Motor neuron (in vitro differentiated cells): ENCODE measurements around the gene SNX10. TPM values are rescaled to one million over a fixed set of nuclear protein-coding genes. Genes with fewer than 3 reads are reported as not detected.

Experiments
- ATAC-seq, 8 experiments: fragments of 200-7000 bp; cut with Tn5 transposase; replicated peaks in 6 of 8; 2 replicates each; pipeline ENCODE4 v1.8.0; 2021; ENCODE audit warnings: mild to moderate bottlenecking in 8 of 8, moderate library complexity in 8 of 8
- H3K27ac ChIP-seq, 2 donors: fragments of 250-450 bp; sonication (Bioruptor Pico); 2 replicates each; pipeline ENCODE4 v1.9.0; 2021; ENCODE audit warnings: antibody characterized with exemption in 2 of 2, mild to moderate bottlenecking in 2 of 2, moderate library complexity in 1 of 2
- H3K4me1 ChIP-seq, 2 donors: fragments of 250-450 bp; sonication (Bioruptor Pico); replicated peaks in 1 of 2; 2 replicates each; pipeline ENCODE4 v1.6.1; 2021; ENCODE audit warnings: antibody characterized with exemption in 2 of 2, mild to moderate bottlenecking in 2 of 2, moderate library complexity in 1 of 2
- H3K4me3 ChIP-seq, 5 donors: fragments of 250-450 bp; sonication (Bioruptor Pico); 2 replicates each; pipeline ENCODE4 v1.9.0; 2021; ENCODE audit warnings: antibody characterized with exemption in 5 of 5, mild to moderate bottlenecking in 5 of 5, moderate library complexity in 4 of 5
- WGBS, 10 experiments: fragments of 450-650 bp; shearing (Covaris generic); methylation state at CpG; one replicate each; pipeline ENCODE4 v1.0.0; 2022; 5-methylcytosine and 5-hydroxymethylcytosine counted together
- in situ Hi-C, 9 experiments: fragments of 400-800 bp; cut with MboI; loops; one replicate each; pipeline ENCODE4 v1.15.0; 2021; ENCODE audit warnings: low sequenced_read_pairs in 9 of 9, low pct_unique_long_range_greater_than_20kb in 2 of 9; ENCODE audit not compliant: unreplicated experiment in 9 of 9
- total RNA-seq, 8 experiments: library from RNA; unstranded; fragments of 300-600 nt; gene quantifications; 2 replicates each; pipeline versions ENCODE4 v1.2.3 to v1.2.4, GENCODE V29; 2022

Gene SNX10
- total RNA-seq, 8 experiments from 2014 or later, result 0.87 to 37.4 (median 17.5) TPM

GRCh38 chr7:26331113-26331512 lies 39.5 kb downstream of the SNX10 start:
- ATAC-seq, result peak in 3 of 8 experiments; percentile 84 to 96 (median 92)
- 26 to 100% (median 86%) methylated on average over 1 to 4 of the region's 4 CpGs; no CpG with 5 or more reads in 3 of the 10 experiments for WGBS, 10 experiments
- Histone ChIP-seq H3K4me3 (no peak overlapping the region), H3K4me1 (no peaks in the 10 kb centered on the region), H3K27ac (no peak overlapping the region)
- in situ Hi-C loops, result loop anchor here in 1 of 9 experiments (25.0 kb wide), 1 partner anchor 119 kb away; the partner anchor contains the start of genes CBX3 and HNRNPA2B1

- H3K4me3 ChIP-seq, result no peak overlapping the region
- in situ Hi-C loops, result loop anchor here in 1 of 9 experiments (25.0 kb wide), 1 partner anchor 119 kb away; the partner anchor contains the start of genes CBX3 and HNRNPA2B1
- H3K27ac ChIP-seq, result no peak overlapping the region
- WGBS, 10 experiments, result 58 to 91% (median 83%) methylated on average over 2 to 4 of the region's 4 CpGs
- ATAC-seq, result no peak
- H3K4me1 ChIP-seq, result no peaks in the 10 kb centered on the region
Measured at GRCh38 chr7:26331789-26332188, 40.1 kb downstream of the SNX10 start.

GRCh38 chr7:26332698-26333097 lies 41.0 kb downstream of the SNX10 start:
- ATAC-seq, result no peak
- Histone ChIP-seq H3K27ac (no peak overlapping the region), H3K4me1 (no peaks in the 10 kb centered on the region), H3K4me3 (no peak overlapping the region)
- 17 to 100% (median 94%) methylated on average over 1 to 2 of the region's 2 CpGs; no CpG with 5 or more reads in 1 of the 10 experiments for WGBS, 10 experiments
- in situ Hi-C loops, result loop anchor here in 1 of 9 experiments (25.0 kb wide), 1 partner anchor 120 kb away; the partner anchor contains the start of genes CBX3 and HNRNPA2B1

- Histone ChIP-seq H3K4me3 (no peak overlapping the region), H3K27ac (no peak overlapping the region), H3K4me1 (no peaks in the 10 kb centered on the region)
- ATAC-seq, result no peak
- in situ Hi-C loops, result loop anchor here in 1 of 9 experiments (25.0 kb wide), 1 partner anchor 122 kb away; the partner anchor contains the start of genes CBX3 and HNRNPA2B1
- 33 to 83% (median 80%) methylated on average over 1 of the region's 1 CpG; no CpG with 5 or more reads in 5 of the 10 experiments for WGBS, 10 experiments
Measured at GRCh38 chr7:26334166-26334859, 42.7 kb downstream of the SNX10 start.

GRCh38 chr7:26337232-26337865 lies 45.7 kb downstream of the SNX10 start:
- WGBS, 10 experiments, result 43 to 100% (median 68%) methylated on average over 1 to 2 of the region's 2 CpGs
- Histone ChIP-seq H3K27ac (no peak overlapping the region), H3K4me1 (no peaks in the 10 kb centered on the region), H3K4me3 (no peak overlapping the region)
- in situ Hi-C loops, result loop anchor here in 1 of 9 experiments (25.0 kb wide), 1 partner anchor 125 kb away; the partner anchor contains the start of genes CBX3 and HNRNPA2B1
- ATAC-seq, result no peak

- WGBS, 10 experiments, result 65 to 100% (median 82%) methylated on average over 1 to 6 of the region's 6 CpGs; no CpG with 5 or more reads in 2 of the 10 experiments
- no peak overlapping the region for H3K4me3 ChIP-seq
- H3K27ac ChIP-seq, result no peak overlapping the region
- no peak for ATAC-seq
- in situ Hi-C loops, result loop anchor here in 1 of 9 experiments (25.0 kb wide), 1 partner anchor 128 kb away; the partner anchor contains the start of genes CBX3 and HNRNPA2B1
- H3K4me1 ChIP-seq, result peaks cover under 1 to 2% of the 10 kb centered on the region in 2 donors
Measured at GRCh38 chr7:26340476-26341018, 48.9 kb downstream of the SNX10 start.

- peaks cover 6 to 9% of the 10 kb centered on the region in 2 donors for H3K4me1 ChIP-seq
- H3K4me3 ChIP-seq, result no peak overlapping the region
- in situ Hi-C loops, result loop anchor here in 1 of 9 experiments (25.0 kb wide), 1 partner anchor 131 kb away; the partner anchor contains the start of genes CBX3 and HNRNPA2B1
- H3K27ac ChIP-seq, result no peak overlapping the region
- 39 to 95% (median 90%) methylated on average over 2 to 10 of the region's 10 CpGs; no CpG with 5 or more reads in 2 of the 10 experiments for WGBS, 10 experiments
- no peak for ATAC-seq
Measured at GRCh38 chr7:26343320-26343832, 51.7 kb downstream of the SNX10 start.

- Histone ChIP-seq H3K4me1 (peaks cover 11 to 13% of the 10 kb centered on the region in 2 donors), H3K4me3 (no peak overlapping the region), H3K27ac (no peak overlapping the region)
- 53 to 100% (median 100%) methylated on average over 1 to 2 of the region's 2 CpGs; no CpG with 5 or more reads in 3 of the 10 experiments for WGBS, 10 experiments
- ATAC-seq, result no peak
- in situ Hi-C loops, result loop anchor here in 1 of 9 experiments (25.0 kb wide), 1 partner anchor 132 kb away; the partner anchor contains the start of genes CBX3 and HNRNPA2B1
Measured at GRCh38 chr7:26343837-26344236, 52.2 kb downstream of the SNX10 start.

- H3K4me3 ChIP-seq, result no peak overlapping the region
- WGBS, 10 experiments, result 60 to 90% (median 83%) methylated on average over 3 to 6 of the region's 9 CpGs; no CpG with 5 or more reads in 5 of the 10 experiments
- ATAC-seq, result no peak
- in situ Hi-C loops, result loop anchor here in 1 of 9 experiments (25.0 kb wide), 1 partner anchor 133 kb away; the partner anchor contains the start of genes CBX3 and HNRNPA2B1
- H3K4me1 ChIP-seq, result peaks cover 20 to 27% of the 10 kb centered on the region in 2 donors
- H3K27ac ChIP-seq, result no peak overlapping the region
Measured at GRCh38 chr7:26345202-26345601, 53.5 kb downstream of the SNX10 start.

GRCh38 chr7:26345837-26346236 lies 54.2 kb downstream of the SNX10 start:
- no peak overlapping the region for H3K27ac ChIP-seq
- ATAC-seq, result no peak
- no peak overlapping the region for H3K4me3 ChIP-seq
- in situ Hi-C loops, result loop anchor here in 1 of 9 experiments (25.0 kb wide), 1 partner anchor 134 kb away; the partner anchor contains the start of genes CBX3 and HNRNPA2B1
- H3K4me1 ChIP-seq, result peaks cover 20 to 29% of the 10 kb centered on the region in 2 donors
- WGBS, 10 experiments, result 78 to 94% (median 83%) methylated on average over 1 to 5 of the region's 9 CpGs; no CpG with 5 or more reads in 5 of the 10 experiments

- 14 to 80% (median 60%) methylated on average over 1 to 6 of the region's 7 CpGs; no CpG with 5 or more reads in 4 of the 10 experiments for WGBS, 10 experiments
- Histone ChIP-seq H3K4me1 (peaks cover 20 to 29% of the 10 kb centered on the region in 2 donors), H3K4me3 (no peak overlapping the region), H3K27ac (no peak overlapping the region)
- in situ Hi-C loops, result loop anchor here in 1 of 9 experiments (25.0 kb wide), 1 partner anchor 134 kb away; the partner anchor contains the start of genes CBX3 and HNRNPA2B1
- peak in 3 of 8 experiments; percentile 37 to 82 (median 64) for ATAC-seq
Measured at GRCh38 chr7:26346611-26347203, 55.0 kb downstream of the SNX10 start.
